Muscle layer of colon (tissue), 2 donors: ENCODE measurements around the gene XYLB.
"Not testable (repeated sequence)": the region's sequence is repeated elsewhere in the genome, so short reads cannot be mapped to it uniquely, and the experiment has no call there.

Experiments used
- H3K27ac ChIP-seq: one replicate; pipeline ENCODE4 v1.7.0; 2013; ENCODE audit warnings: low read depth, mild to moderate bottlenecking, low read length, moderate library complexity
- H3K27me3 ChIP-seq, 2 donors: one replicate each; pipeline ENCODE4 v1.7.0; 2013; ENCODE audit warnings: low read length in 2 of 2, mild to moderate bottlenecking in 2 of 2; ENCODE audit not compliant: insufficient read depth in 2 of 2, control insufficient read depth in 1 of 2
- H3K36me3 ChIP-seq: one replicate; pipeline ENCODE4 v1.7.0; 2013; ENCODE audit warnings: mild to moderate bottlenecking, low read length; ENCODE audit not compliant: insufficient read depth
- H3K4me1 ChIP-seq: one replicate; pipeline ENCODE4 v1.7.0; 2013; ENCODE audit warnings: mild to moderate bottlenecking, low read length; ENCODE audit not compliant: insufficient read depth
- H3K4me3 ChIP-seq, 2 donors: one replicate each; pipeline ENCODE4 v1.7.0; 2013; ENCODE audit warnings: low read length in 2 of 2, low read depth in 1 of 2, mild to moderate bottlenecking in 1 of 2, moderate library complexity in 1 of 2
- H3K9ac ChIP-seq: one replicate; pipeline ENCODE4 v1.7.0; 2013; ENCODE audit warnings: low read length
- H3K9me3 ChIP-seq: one replicate; pipeline ENCODE4 v1.7.0; 2013; ENCODE audit warnings: mild to moderate bottlenecking, low read length
- donor health status: abdominal sarcoma.
- donor health status: Adenocarcinoma of cecum.

The XYLB gene

DNA sequence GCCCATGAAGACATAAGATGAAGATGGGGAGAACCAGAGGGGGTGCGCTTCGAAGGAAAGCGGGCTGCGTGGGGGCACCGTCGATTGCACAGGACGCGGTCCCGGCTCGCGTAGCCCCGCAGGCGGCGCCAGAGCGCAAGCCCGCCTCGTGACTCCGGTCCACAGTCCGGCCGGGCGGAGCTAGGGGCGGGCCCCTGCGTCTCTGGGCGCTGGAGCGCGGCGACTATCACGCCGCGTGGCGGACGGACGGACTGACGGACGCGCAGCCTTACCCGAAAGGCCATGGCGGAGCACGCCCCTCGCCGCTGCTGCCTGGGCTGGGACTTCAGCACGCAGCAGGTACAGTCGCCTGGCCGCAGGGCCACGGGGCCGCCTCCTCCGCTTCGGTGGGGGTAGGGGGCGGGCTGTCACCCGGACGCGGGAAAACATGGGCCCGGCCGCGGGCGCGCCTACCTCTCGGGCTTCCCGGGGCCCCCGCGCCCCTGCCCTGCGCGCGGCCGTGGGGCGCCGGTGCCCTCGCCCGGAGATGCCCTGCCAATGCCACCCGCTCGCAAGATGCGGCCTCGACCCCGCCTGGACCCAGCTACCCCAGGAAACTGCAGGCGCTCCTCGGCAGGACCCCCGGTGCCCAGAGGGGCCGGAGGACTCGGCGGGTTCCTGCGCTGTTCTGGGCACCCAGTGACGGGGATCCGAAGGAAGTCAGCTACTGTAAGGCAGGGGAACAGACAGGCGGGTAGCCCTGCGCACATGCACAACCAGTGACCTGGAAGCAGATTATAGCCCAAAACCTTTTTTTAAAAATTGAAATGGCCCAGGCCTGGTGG lies at the start of gene XYLB:
TSS of gene XYLB (plus strand) at position 199 of the 824 bp plus-strand sequence. CDS start at position 283, 84 bp downstream.
- H3K9ac ChIP-seq, result no peak within 1 kb of the TSS
- no peak within 1 kb of the TSS for H3K27ac ChIP-seq
- no peaks in the 10 kb centered on the region for H3K9me3 ChIP-seq
- H3K36me3 ChIP-seq, result no peaks in the 10 kb centered on the region
- no peaks in the 10 kb centered on the region for H3K27me3 ChIP-seq
- peak within 1 kb of the TSS; percentile 70 to 89 for H3K4me3 ChIP-seq
- peaks cover 16% of the 10 kb centered on the region for H3K4me1 ChIP-seq

DNA sequence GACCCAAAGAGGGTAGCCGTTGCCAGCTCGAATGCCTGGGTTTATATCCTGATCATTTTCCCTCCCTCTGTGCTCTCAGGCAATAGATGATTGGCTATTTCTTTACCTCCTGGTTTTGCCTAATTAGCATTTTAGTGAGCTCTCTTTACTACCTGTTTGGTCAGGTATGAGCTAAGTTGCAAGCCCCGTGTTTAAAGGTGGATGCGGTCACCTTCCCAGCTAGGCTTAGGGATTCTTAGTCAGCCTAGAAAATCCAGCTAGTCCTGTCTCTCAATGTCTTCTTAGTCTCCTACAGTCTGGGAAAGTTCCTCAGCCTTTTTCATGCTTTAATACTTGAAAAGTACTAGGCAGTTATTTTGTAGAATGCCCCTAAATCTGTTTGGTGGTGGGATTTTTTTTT lies 49.5 kb upstream of the XYLB start:
- not testable (repeated sequence) for H3K4me3 ChIP-seq, H3K27me3 ChIP-seq, H3K4me1 ChIP-seq, H3K9ac ChIP-seq, H3K36me3 ChIP-seq, H3K9me3 ChIP-seq, H3K27ac ChIP-seq

- Histone ChIP-seq H3K9ac (no peak overlapping the region), H3K27ac (no peak overlapping the region), H3K4me1 (no peaks in the 10 kb centered on the region), H3K9me3 (no peaks in the 10 kb centered on the region), H3K4me3 (no peak overlapping the region), H3K27me3 (no peaks in the 10 kb centered on the region), H3K36me3 (no peaks in the 10 kb centered on the region)
These were observed 49.0 kb upstream of the XYLB start for GRCh38 chr3:38297537-38297936.

DNA sequence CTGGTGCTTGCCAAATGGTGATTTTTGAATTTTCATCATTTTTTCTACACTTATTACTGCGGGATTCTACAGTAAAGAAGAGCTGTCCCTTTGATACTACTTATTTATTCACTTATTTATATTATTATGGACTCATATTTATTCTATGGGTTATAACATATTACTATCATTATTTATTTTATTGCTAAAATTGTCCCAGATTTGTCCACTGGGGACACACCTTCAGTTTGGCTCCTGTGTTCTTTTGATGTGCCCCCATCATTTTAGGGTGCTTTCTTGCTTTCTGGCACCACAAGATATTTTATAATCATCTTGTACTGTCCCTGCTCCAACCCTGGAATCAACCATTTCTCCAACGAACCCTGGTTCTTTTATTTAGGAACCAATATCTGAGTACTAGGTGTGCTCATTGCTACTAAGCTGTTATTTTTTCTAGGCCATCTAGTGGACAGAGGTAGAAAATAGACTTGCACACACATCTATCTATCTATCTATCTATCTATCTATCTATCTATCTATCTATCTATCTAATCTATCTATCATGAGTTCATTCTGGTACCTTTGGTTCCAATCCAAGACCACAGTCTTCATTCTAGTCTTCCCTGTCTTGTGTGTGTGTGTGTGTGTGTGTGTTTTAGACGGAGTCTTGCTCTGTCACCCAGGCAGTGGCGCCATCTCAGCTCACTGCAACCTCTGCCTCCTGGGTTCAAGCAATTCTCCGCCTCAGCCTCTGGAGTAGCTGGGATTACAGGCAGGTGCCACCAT lies 48.5 kb upstream of the XYLB start:
- H3K9ac ChIP-seq, result no peak overlapping the region
- H3K27me3 ChIP-seq, result no peaks in the 10 kb centered on the region
- H3K4me1 ChIP-seq, result no peaks in the 10 kb centered on the region
- H3K9me3 ChIP-seq, result no peaks in the 10 kb centered on the region
- H3K36me3 ChIP-seq, result no peaks in the 10 kb centered on the region
- no peak overlapping the region for H3K4me3 ChIP-seq
- no peak overlapping the region for H3K27ac ChIP-seq

DNA sequence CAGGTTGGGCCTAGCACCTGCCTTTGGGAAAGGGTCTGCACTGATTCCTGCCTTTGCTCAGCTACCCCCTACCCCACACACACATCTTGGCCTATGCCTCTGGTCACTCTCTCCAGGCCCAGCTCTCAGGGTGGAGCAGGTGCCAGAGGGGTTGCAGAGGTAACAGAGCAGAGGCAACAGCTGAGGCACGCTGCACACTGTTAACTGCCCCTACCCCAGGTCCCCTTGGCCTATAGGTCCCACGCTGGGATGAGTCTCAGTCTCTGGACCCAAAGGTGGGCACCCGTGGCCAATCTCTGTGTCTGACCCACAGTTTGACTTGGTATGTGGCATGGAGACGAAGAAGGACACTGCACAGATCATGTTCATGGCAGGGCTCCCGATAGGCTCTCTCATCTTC lies 39.6 kb upstream of the XYLB start:
- Histone ChIP-seq H3K36me3 (no peaks in the 10 kb centered on the region), H3K9me3 (no peaks in the 10 kb centered on the region), H3K4me3 (no peak overlapping the region), H3K27ac (no peak overlapping the region), H3K4me1 (no peaks in the 10 kb centered on the region), H3K27me3 (no peaks in the 10 kb centered on the region), H3K9ac (no peak overlapping the region)

DNA sequence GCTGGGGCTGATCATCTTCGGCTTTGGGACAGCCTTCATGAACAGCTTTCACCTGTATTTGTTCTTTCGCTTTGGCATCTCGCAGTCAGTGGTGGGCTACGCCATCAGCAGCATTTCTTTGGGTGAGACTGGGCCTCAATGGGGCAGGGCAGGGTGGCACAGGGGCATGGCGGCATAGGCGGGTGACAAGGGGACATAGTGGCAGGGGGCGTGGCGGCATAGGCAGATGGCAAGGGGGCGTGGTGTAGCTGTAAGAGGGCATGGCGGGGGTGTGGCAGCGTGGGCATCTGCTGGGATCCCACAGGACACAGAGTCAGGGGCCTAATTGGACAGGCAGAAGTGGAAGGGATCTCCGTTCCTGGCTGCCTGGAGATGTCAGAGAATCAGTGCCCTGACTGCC lies 39.0 kb upstream of the XYLB start:
- no peak overlapping the region for H3K4me3 ChIP-seq
- H3K9me3 ChIP-seq, result no peaks in the 10 kb centered on the region
- no peaks in the 10 kb centered on the region for H3K27me3 ChIP-seq
- H3K4me1 ChIP-seq, result no peaks in the 10 kb centered on the region
- H3K36me3 ChIP-seq, result no peaks in the 10 kb centered on the region
- no peak overlapping the region for H3K27ac ChIP-seq
- no peak overlapping the region for H3K9ac ChIP-seq

GRCh38 chr3:38308456-38308855 lies 38.1 kb upstream of the XYLB start:
- Histone ChIP-seq H3K27ac (no peak overlapping the region), H3K4me1 (no peaks in the 10 kb centered on the region), H3K36me3 (no peaks in the 10 kb centered on the region), H3K27me3 (no peaks in the 10 kb centered on the region), H3K9ac (no peak overlapping the region), H3K4me3 (no peak overlapping the region), H3K9me3 (no peaks in the 10 kb centered on the region)

DNA sequence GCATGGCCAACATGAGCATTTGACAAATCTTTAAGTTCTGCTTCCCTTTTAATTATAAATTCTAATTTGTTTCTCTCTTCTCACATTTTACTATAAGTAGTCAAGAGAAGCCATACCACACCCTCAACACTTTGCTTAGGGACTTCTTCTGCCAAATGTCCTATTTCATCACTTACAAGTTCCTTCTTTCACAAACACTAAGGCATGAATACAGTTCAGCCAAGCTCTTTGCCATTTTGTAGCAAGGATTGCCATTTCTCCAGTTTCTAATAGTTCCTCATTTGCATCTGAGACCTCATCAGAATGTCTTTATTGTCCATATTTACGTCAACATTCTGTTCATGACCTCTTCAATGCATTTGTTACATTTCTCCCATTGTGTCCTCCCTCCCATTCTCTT lies 35.1 kb upstream of the XYLB start:
- no peaks in the 10 kb centered on the region for H3K36me3 ChIP-seq
- H3K27ac ChIP-seq, result no peak overlapping the region
- H3K4me1 ChIP-seq, result no peaks in the 10 kb centered on the region
- H3K9me3 ChIP-seq, result no peaks in the 10 kb centered on the region
- no peak overlapping the region for H3K9ac ChIP-seq
- H3K27me3 ChIP-seq, result no peaks in the 10 kb centered on the region
- no peak overlapping the region for H3K4me3 ChIP-seq

DNA sequence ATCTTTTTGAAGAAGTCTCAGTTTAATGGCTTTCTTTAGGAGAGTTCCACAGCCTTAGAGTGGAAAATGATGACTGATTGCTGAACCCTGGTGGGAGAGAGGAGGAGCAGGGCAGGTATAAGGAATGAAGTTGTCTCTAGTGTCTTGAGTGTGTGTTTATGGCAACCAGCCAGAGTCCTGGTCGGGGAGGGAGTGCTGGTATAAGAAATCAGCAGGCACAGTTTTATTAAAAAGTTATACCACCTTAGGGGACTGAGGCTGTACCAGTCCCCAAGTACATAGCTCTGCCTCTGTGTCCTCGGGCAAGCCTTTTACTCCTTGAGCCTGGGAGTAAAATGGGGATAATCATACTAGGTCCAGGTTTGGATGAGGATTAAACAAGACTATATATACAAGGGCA lies 34.6 kb upstream of the XYLB start:
- no peak overlapping the region for H3K4me3 ChIP-seq
- no peak overlapping the region for H3K27ac ChIP-seq
- H3K9me3 ChIP-seq, result no peaks in the 10 kb centered on the region
- H3K27me3 ChIP-seq, result no peaks in the 10 kb centered on the region
- no peaks in the 10 kb centered on the region for H3K36me3 ChIP-seq
- H3K4me1 ChIP-seq, result no peaks in the 10 kb centered on the region
- H3K9ac ChIP-seq, result no peak overlapping the region

DNA sequence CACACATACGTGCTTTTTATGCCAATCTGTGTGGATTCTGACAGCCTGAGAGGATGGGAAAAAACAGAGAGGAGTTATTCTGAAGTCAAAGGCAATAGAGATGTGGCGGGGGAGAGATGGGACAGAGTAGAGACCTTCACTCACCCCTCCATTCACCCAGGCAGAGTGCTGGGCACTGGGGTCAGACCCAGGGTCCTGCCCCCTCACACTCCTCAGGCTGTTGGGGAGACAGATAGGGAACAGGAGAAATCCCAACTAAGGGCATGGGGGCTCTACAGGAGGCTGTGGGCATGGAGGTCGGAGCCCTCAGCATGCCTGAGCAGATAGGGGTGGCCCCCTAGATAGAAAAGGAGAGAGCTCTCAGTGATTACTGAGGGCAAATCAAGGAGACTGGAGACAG lies 34.2 kb upstream of the XYLB start:
- Histone ChIP-seq H3K27me3 (no peaks in the 10 kb centered on the region), H3K27ac (no peak overlapping the region)

DNA sequence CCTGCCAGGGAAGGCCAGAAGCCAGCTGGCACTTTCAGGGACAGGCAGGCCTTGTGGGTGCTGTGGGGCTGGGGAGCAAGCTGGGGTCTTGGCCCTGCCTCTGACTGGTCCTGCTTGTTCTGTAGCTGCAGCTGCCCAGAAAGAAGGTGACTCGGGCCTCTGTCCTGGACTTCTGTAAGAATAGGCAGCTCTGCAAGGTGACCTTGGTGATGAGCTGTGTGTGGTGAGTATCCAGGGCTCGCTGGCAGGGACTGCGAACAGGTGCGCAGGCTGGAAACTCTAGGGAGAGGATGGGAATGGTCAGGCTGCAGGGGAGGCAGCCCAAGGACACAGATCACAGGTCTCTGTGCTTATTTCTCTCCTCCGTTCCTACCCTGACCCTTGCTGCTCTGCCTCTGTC lies 33.3 kb upstream of the XYLB start:
- no peaks in the 10 kb centered on the region for H3K27me3 ChIP-seq
- H3K27ac ChIP-seq, result no peak overlapping the region
- no peaks in the 10 kb centered on the region for H3K36me3 ChIP-seq
- H3K9me3 ChIP-seq, result no peaks in the 10 kb centered on the region
- no peak overlapping the region for H3K4me3 ChIP-seq
- H3K9ac ChIP-seq, result no peak overlapping the region
- no peaks in the 10 kb centered on the region for H3K4me1 ChIP-seq

More for the DNA sequence above, 34.2 kb upstream of the XYLB start:
- H3K4me3 ChIP-seq, result no peak overlapping the region
- no peaks in the 10 kb centered on the region for H3K4me1 ChIP-seq
- H3K36me3 ChIP-seq, result no peaks in the 10 kb centered on the region
- H3K9ac ChIP-seq, result no peak overlapping the region
- no peaks in the 10 kb centered on the region for H3K9me3 ChIP-seq
